Tibial nerve (tissue), 4 donors: ENCODE results near the gene GHSR. TPM values are rescaled to one million over a fixed set of nuclear protein-coding genes. Genes with fewer than 3 reads are reported as not detected.

Experiments used
- DNase-seq, 2 donors: peaks; one replicate each; pipeline ENCODE4 v3.0.0-alpha.2; 2019; ENCODE audit warnings: low spot score in 2 of 2
- H3K27ac ChIP-seq, 4 donors: fragments of 200-600 bp; sonication (generic) in 3 of 4; one replicate each; pipeline ENCODE4 v1.5.1; 2017 to 2019; ENCODE audit warnings: mild to moderate bottlenecking in 1 of 4
- H3K27me3 ChIP-seq, 2 donors: fragments of 200-600 bp; sonication (generic) in 1 of 2; one replicate each; pipeline versions ENCODE4 v1.5.1 to v1.6.0; 2017 to 2019
- H3K36me3 ChIP-seq, 3 donors: fragments of 200-600 bp; sonication (generic); one replicate each; pipeline ENCODE4 v1.5.1; 2018 to 2019
- H3K4me1 ChIP-seq, 4 donors: fragments of 200-600 bp; sonication (generic) in 3 of 4; one replicate each; pipeline ENCODE4 v1.5.1; 2017 to 2019
- H3K4me3 ChIP-seq, 4 donors: fragments of 200-600 bp; sonication (generic) in 3 of 4; one replicate each; pipeline ENCODE4 v1.5.1; 2017 to 2019; ENCODE audit warnings: mild to moderate bottlenecking in 1 of 4, moderate library complexity in 1 of 4
- H3K9me3 ChIP-seq, 4 donors: fragments of 200-600 bp; sonication (generic) in 3 of 4; one replicate each; pipeline ENCODE4 v1.5.1; 2017 to 2019
- EP300 ChIP-seq, 2 donors: sonication (generic); formaldehyde crosslinking; IDR thresholded peaks; one replicate each; pipeline ENCODE4 v1.6.1; 2017; ENCODE audit warnings: antibody characterized with exemption in 2 of 2, mild to moderate bottlenecking in 1 of 2
- POLR2A ChIP-seq, 2 donors: fragments of 450-650 bp; IDR thresholded peaks; one replicate each; pipeline ENCODE4 v1.6.1; 2017; ENCODE audit warnings: antibody characterized with exemption in 2 of 2, mild to moderate bottlenecking in 2 of 2, moderate library complexity in 2 of 2
- WGBS, 2 donors: methylation state at CpG; one replicate each; pipeline ENCODE4 v1.1.5; 2018; 5-methylcytosine and 5-hydroxymethylcytosine counted together
- total RNA-seq, 4 donors: library from RNA; depleted of rRNA; stranded (reverse); fragments of >200 nt; gene quantifications; one replicate each; pipeline ENCODE4 v1.1.0, GENCODE V29; 2016
- TF ChIP-seq, protein P1 (sequence below), 5 experiments: fragments of 200-600 bp in 3 of 5; fragments of 450-650 bp in 2 of 5; sonication (generic) in 3 of 5; IDR thresholded peaks; one replicate each; pipeline ENCODE4 v1.5.1; 2016 to 2019; ENCODE audit warnings: antibody characterized with exemption in 5 of 5, mild to moderate bottlenecking in 3 of 5, moderate library complexity in 2 of 5

The GHSR gene
- total RNA-seq, 4 donors from 2014 or later = not detected

DNA sequence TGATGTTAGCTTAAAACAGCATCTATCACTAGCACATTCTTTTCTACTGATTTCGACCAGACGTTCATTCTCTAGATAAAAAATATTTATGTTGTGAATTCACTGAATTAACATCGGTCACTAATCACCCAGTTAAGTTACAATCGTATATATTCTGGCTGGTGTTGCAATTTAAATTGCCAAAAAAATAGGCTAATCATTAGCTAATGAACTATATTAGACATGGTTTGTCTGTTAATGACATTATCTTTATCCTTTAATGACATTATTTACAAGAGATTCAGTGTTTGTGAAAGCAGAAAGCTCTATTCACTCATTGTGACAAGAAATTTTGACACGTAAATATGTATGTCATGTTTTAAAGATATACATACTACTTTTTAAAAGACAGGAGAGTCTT, 6.7 kb downstream of the GHSR start:
- WGBS, 2 donors = 78 to 84% methylated on average over 5 of the region's 5 CpGs
- no peak overlapping the region for H3K4me3 ChIP-seq

DNA sequence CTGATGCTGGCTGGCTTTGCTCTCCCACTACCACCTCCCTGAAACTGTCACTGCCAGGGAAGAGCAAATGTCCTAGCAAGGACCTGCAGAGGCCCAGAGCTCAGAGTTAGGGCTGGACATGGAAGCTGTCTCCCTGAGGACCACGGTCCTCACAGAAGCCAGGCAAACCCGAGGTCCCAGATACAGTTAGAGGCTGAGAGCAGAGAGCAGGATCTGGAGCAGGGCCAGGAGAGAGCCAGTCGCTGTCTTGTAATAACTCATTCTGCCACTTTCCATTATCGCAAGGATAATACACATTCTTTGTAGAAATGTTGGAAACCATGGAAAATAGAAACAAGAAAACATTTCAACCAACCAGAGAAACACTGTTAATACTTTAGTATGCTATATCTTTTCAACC, 10.1 kb downstream of the GHSR start:
- TF ChIP-seq, protein P1, sequence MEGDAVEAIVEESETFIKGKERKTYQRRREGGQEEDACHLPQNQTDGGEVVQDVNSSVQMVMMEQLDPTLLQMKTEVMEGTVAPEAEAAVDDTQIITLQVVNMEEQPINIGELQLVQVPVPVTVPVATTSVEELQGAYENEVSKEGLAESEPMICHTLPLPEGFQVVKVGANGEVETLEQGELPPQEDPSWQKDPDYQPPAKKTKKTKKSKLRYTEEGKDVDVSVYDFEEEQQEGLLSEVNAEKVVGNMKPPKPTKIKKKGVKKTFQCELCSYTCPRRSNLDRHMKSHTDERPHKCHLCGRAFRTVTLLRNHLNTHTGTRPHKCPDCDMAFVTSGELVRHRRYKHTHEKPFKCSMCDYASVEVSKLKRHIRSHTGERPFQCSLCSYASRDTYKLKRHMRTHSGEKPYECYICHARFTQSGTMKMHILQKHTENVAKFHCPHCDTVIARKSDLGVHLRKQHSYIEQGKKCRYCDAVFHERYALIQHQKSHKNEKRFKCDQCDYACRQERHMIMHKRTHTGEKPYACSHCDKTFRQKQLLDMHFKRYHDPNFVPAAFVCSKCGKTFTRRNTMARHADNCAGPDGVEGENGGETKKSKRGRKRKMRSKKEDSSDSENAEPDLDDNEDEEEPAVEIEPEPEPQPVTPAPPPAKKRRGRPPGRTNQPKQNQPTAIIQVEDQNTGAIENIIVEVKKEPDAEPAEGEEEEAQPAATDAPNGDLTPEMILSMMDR (IDR thresholded peaks at IDR 0.05) = no peak
- no peak for TF ChIP-seq POLR2A (IDR thresholded peaks at IDR 0.05)
- TF ChIP-seq EP300 (IDR thresholded peaks at IDR 0.05) = no peak
- WGBS, 2 donors = 50 to 67% methylated on average over 4 of the region's 4 CpGs

More for the DNA sequence above, 6.7 kb downstream of the GHSR start:
- no peak for DNase-seq
- Histone ChIP-seq H3K27ac (no peak overlapping the region), H3K4me1 (no peaks in the 10 kb centered on the region), H3K9me3 (no peaks in the 10 kb centered on the region), H3K36me3 (no peaks in the 10 kb centered on the region), H3K27me3 (peaks cover 0 to 22% of the 10 kb centered on the region in 2 donors)
- TF ChIP-seq, protein P1 (IDR thresholded peaks at IDR 0.05) = no peak
- TF ChIP-seq EP300 (IDR thresholded peaks at IDR 0.05) (no peak), POLR2A (IDR thresholded peaks at IDR 0.05) (no peak)

DNA sequence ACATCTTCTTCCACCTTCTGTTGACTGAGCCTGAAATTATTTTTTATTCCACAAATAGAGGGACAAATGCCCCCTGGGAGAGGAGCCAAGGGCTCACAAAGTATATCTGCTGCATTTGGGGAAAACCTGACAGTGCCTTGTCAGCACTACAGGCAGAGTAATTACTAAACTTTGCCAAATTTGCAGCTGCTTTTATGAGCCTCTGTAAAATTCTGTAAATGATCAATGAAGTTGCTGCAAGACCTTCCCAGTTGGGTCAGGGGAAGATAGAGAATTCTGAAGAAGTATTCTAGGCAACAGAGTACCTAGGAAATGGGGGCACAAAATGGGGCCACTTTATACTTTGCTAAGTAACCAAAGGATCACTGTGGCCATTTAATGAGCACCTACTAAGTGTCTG, 10.5 kb downstream of the GHSR start:
- Histone ChIP-seq H3K27ac (no peak overlapping the region), H3K4me3 (no peak overlapping the region), H3K4me1 (no peaks in the 10 kb centered on the region), H3K27me3 (no peaks in the 10 kb centered on the region), H3K9me3 (peaks cover 0 to 6% (median 0%) of the 10 kb centered on the region in 4 donors), H3K36me3 (no peaks in the 10 kb centered on the region)
- TF ChIP-seq POLR2A (IDR thresholded peaks at IDR 0.05) (no peak), EP300 (IDR thresholded peaks at IDR 0.05) (no peak)
- TF ChIP-seq, protein P1 (IDR thresholded peaks at IDR 0.05) = no peak
- DNase-seq = no peak

More for the DNA sequence above, 10.1 kb downstream of the GHSR start:
- Histone ChIP-seq H3K36me3 (no peaks in the 10 kb centered on the region), H3K9me3 (peaks cover 0 to under 1% (median 0%) of the 10 kb centered on the region in 4 donors), H3K4me1 (no peaks in the 10 kb centered on the region), H3K27ac (no peak overlapping the region), H3K27me3 (peaks cover 0 to 2% of the 10 kb centered on the region in 2 donors), H3K4me3 (no peak overlapping the region)
- no peak for DNase-seq

DNA sequence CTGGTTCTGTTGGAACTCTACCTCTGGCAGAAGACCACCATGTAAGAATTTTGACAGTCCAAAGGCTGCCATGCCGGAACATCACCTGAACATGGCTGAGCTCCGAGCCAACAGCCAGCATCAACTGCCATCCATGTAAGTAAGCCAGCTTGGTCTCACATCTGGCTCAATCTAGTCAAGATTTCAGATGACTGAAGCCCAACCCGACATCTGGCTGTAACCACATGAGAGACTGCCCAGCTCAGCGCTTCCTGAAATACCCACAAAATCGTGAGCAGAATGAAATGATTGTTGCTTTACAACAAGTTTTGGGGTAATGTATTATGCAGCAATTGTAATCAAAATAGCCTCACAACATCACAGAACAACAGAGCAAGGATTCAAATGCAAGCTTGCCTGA, 32.9 kb downstream of the GHSR start:
- H3K27ac ChIP-seq = no peak overlapping the region
- no peak overlapping the region for H3K4me3 ChIP-seq
- TF ChIP-seq POLR2A (IDR thresholded peaks at IDR 0.05) (no peak), EP300 (IDR thresholded peaks at IDR 0.05) (no peak)
- TF ChIP-seq, protein P1 (IDR thresholded peaks at IDR 0.05) = no peak
- H3K4me1 ChIP-seq = no peaks in the 10 kb centered on the region
- 75% methylated on average over 5 of the region's 5 CpGs for WGBS, 2 donors
- DNase-seq = no peak
- H3K27me3 ChIP-seq = no peaks in the 10 kb centered on the region
- H3K9me3 ChIP-seq = peaks cover 0 to 13% (median 0%) of the 10 kb centered on the region in 4 donors
- H3K36me3 ChIP-seq = no peaks in the 10 kb centered on the region

DNA sequence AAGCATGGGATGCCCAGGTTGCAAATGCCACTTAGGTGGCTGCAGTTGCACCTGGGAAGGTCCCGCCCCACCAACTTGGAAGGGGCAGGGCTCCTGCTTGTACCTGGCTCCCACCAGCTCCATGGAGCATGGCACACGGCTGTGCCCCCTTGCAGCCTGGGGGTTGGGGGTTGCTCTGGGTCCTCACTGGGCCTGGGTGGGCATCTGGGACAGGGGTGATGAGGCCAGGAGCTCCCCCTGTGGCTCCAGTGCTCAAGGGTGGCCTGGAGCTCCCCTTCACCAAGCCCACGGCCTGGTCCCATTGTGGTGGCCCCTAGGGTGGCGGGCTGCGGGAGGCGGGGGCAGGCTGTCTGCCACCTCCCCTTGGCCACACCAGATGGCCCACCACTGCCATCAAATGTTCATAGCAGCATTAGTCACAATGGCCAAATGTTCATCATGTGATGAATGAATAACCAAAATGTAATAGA, 36.7 kb downstream of the GHSR start:
- WGBS, 2 donors = 85 to 90% methylated on average over 4 to 6 of the region's 6 CpGs
- Histone ChIP-seq H3K9me3 (no peaks in the 10 kb centered on the region), H3K36me3 (no peaks in the 10 kb centered on the region), H3K4me3 (no peak overlapping the region), H3K27ac (no peak overlapping the region), H3K4me1 (no peaks in the 10 kb centered on the region), H3K27me3 (no peaks in the 10 kb centered on the region)
- no peak for TF ChIP-seq POLR2A (IDR thresholded peaks at IDR 0.05)
- DNase-seq = no peak
